HepG2 (cell line): ENCODE measurements around the gene ASPRV1. TPM values are rescaled to one million over a fixed set of nuclear protein-coding genes. Genes with fewer than 3 reads are reported as not detected.

Experiments used
- ADNP ChIP-seq: sonication (generic); formaldehyde crosslinking; IDR thresholded peaks from 2 replicates; pipeline ENCODE4 v1.4.0; 2020; ENCODE audit warnings: missing genetic modification reagents
- ARHGAP35 ChIP-seq: sonication (generic); formaldehyde crosslinking; IDR thresholded peaks from 2 replicates; pipeline ENCODE4 v1.9.0; 2022; ENCODE audit warnings: mild to moderate bottlenecking, inconsistent platforms, moderate library complexity, missing genetic modification reagents, borderline replicate concordance
- DDIT3 ChIP-seq: sonication (generic); formaldehyde crosslinking; IDR thresholded peaks from 2 replicates; pipeline ENCODE4 v1.4.0; 2020; ENCODE audit warnings: mild to moderate bottlenecking, missing genetic modification reagents
- MAX ChIP-seq: IDR thresholded peaks from 2 replicates; pipeline ENCODE4 v1.6.1; 2012; ENCODE audit warnings: inconsistent platforms
- MXD4 ChIP-seq: IDR thresholded peaks from 2 replicates; pipeline ENCODE4 v1.6.1; 2016; ENCODE audit warnings: mild to moderate bottlenecking, missing biosample characterization, missing genetic modification reagents
- MXI1 ChIP-seq: IDR thresholded peaks from 3 replicates; pipeline ENCODE4 v1.6.1; 2012; ENCODE audit warnings: low read depth, low read length, inconsistent platforms, borderline replicate concordance
- MYPOP ChIP-seq: sonication (generic); formaldehyde crosslinking; IDR thresholded peaks from 2 replicates; pipeline ENCODE4 v1.8.1; 2023; ENCODE audit warnings: mild to moderate bottlenecking, moderate library complexity, missing genetic modification reagents
- NCOA1 ChIP-seq: sonication (generic); formaldehyde crosslinking; IDR thresholded peaks from 2 replicates; pipeline ENCODE4 v1.9.0; 2021; ENCODE audit warnings: missing genetic modification reagents
- NFE2L2 ChIP-seq: fragments of 150-350 bp; IDR thresholded peaks from 2 replicates; pipeline ENCODE4 v1.6.1; 2014; ENCODE audit warnings: low read length
- NFKBIZ ChIP-seq: IDR thresholded peaks from 2 replicates; pipeline ENCODE4 v1.6.1; 2018; ENCODE audit warnings: missing genetic modification reagents, missing compliant biosample characterization
- RERE ChIP-seq: IDR thresholded peaks from 2 replicates; pipeline ENCODE4 v1.6.1; 2016; ENCODE audit warnings: low read depth, missing genetic modification reagents, missing compliant biosample characterization
- SOX13 ChIP-seq, 3 experiments: fragments of 450-650 bp in 1 of 3; sonication (generic) in 1 of 3; formaldehyde crosslinking in 1 of 3; IDR thresholded peaks in 2 of 3; conservative IDR thresholded peaks in 1 of 3; 2 replicates each; pipeline versions ENCODE4 v1.5.0 to v1.6.1; 2016 to 2020; ENCODE audit warnings: antibody characterized with exemption in 1 of 3, mild to moderate bottlenecking in 1 of 3, missing compliant biosample characterization in 1 of 3, missing genetic modification reagents in 1 of 3, moderate library complexity in 1 of 3
- TRAFD1 ChIP-seq: sonication (generic); formaldehyde crosslinking; IDR thresholded peaks from 2 replicates; pipeline ENCODE4 v1.5.1; 2020; ENCODE audit warnings: missing genetic modification reagents, mild to moderate bottlenecking, borderline replicate concordance
- ZBTB8A ChIP-seq: sonication (generic); formaldehyde crosslinking; IDR thresholded peaks from 2 replicates; pipeline ENCODE4 v1.4.0; 2020; ENCODE audit warnings: mild to moderate bottlenecking, low read depth, missing genetic modification reagents, borderline replicate concordance
- ZNF143 ChIP-seq: sonication (generic); formaldehyde crosslinking; IDR thresholded peaks from 2 replicates; pipeline ENCODE4 v1.4.0; 2020; ENCODE audit warnings: missing genetic modification reagents
- ZNF282 ChIP-seq: fragments of 450-650 bp; IDR thresholded peaks from 2 replicates; pipeline ENCODE4 v1.6.1; 2018; ENCODE audit not compliant: partially characterized antibody
- ZNF343 ChIP-seq: sonication (generic); formaldehyde crosslinking; IDR thresholded peaks from 2 replicates; pipeline ENCODE4 v1.4.0; 2020; ENCODE audit warnings: mild to moderate bottlenecking, missing genetic modification reagents
- ZNF44 ChIP-seq: sonication (generic); formaldehyde crosslinking; IDR thresholded peaks from 2 replicates; pipeline ENCODE4 v1.5.1; 2020; ENCODE audit warnings: mild to moderate bottlenecking, missing genetic modification reagents
- ZNF441 ChIP-seq: sonication (generic); formaldehyde crosslinking; IDR thresholded peaks from 2 replicates; pipeline ENCODE4 v1.7.0; 2021; ENCODE audit warnings: missing genetic modification reagents, borderline replicate concordance
- polyA plus RNA-seq, 8 experiments: library from polyadenylated mRNA; depleted of rRNA in 3 of 8; stranded (reverse) in 7 of 8; unstranded in 1 of 8; fragments of >200 nt; fragmentation: Illumina TruSeq in 4 of 8; extraction: Trizol in 4 of 8; gene quantifications; 2 replicates each; pipeline versions ENCODE4 v1.2.1 to v1.2.3, GENCODE V29; 2011 to 2016; ENCODE audit warnings: low read depth in 4 of 8, missing spikeins in 1 of 8, mixed read lengths in 1 of 8; ENCODE audit not compliant: insufficient read depth in 1 of 8
- total RNA-seq, 5 experiments: library from RNA; depleted of rRNA; stranded (reverse); fragments of >200 nt; fragmentation: Illumina TruSeq; extraction: Trizol; gene quantifications; 2 replicates each; pipeline ENCODE4 v1.2.3, GENCODE V29; 2016; ENCODE audit warnings: low read depth in 1 of 5

The ASPRV1 gene
- total and polyA plus RNA-seq, 2 of the 13 experiments (the other 11 are each of a cell fraction or from before 2014, with no cell fraction given): 0.40 to 0.48 TPM

- TF ChIP-seq RERE (CRISPR knock-in tag) (no peak), NFKBIZ (CRISPR knock-in tag) (0 out of 2 replicates have a peak, but pooled peaks have one; percentile 31), ZNF343 (CRISPR knock-in tag) (no peak), NCOA1 (CRISPR knock-in tag) (no peak), ZNF44 (CRISPR knock-in tag) (no peak), ARHGAP35 (CRISPR knock-in tag) (peak; percentile 57; the same call in 1 of the 2 replicates), NFE2L2 (no peak), ZNF143 (CRISPR knock-in tag) (no peak), MYPOP (CRISPR knock-in tag) (0 out of 2 replicates have a peak, but pooled peaks have one; percentile 53), SOX13 (IDR thresholded peaks at IDR 0.05) (no peak; the same call in 1 of the 2 replicates), SOX13 (CRISPR knock-in tag; conservative IDR thresholded peaks at IDR 0.05 in 1 of 2, IDR thresholded peaks at IDR 0.05 in 1 of 2) (0 out of 4 replicates have a peak, but pooled peaks of 1 of the 2 experiments have one; percentile 6), MAX (0 out of 2 replicates have a peak, but pooled peaks have one; percentile 18), DDIT3 (CRISPR knock-in tag) (no peak), ZNF441 (CRISPR knock-in tag) (no peak), ZNF282 (no peak), MXI1 (0 out of 3 replicates have a peak, but pooled peaks have one; percentile 74), MXD4 (peak; percentile 64; the same call in 1 of the 2 replicates), TRAFD1 (no peak), ADNP (CRISPR knock-in tag) (no peak), ZBTB8A (no peak)
Observed at GRCh38 chr2:69914950-69915945, 46.2 kb downstream of the ASPRV1 start, which contains the start of gene MXD1 (continued).
